MM.1S (cell line): ENCODE measurements around the gene VPS45.

Source experiments
- DNase-seq: peaks from one replicate; pipeline ENCODE4 v3.0.0-alpha.2; 2015
- H2AFZ ChIP-seq: fragments of 300-600 bp; sonication (generic); 2 replicates; pipeline ENCODE4 v1.6.0; 2016; ENCODE audit warnings: antibody characterized with exemption, low read length
- H3F3A ChIP-seq: fragments of 300-600 bp; sonication (generic); 2 replicates; pipeline ENCODE4 v1.6.1; 2016; ENCODE audit warnings: mild to moderate bottlenecking, antibody characterized with exemption, low read length, moderate library complexity, mixed read lengths; ENCODE audit not compliant: insufficient read depth
- H3K27ac ChIP-seq: fragments of 300-600 bp; sonication (generic); 2 replicates; pipeline ENCODE4 v1.5.1; 2016; ENCODE audit warnings: mild to moderate bottlenecking, low read length
- H3K27me3 ChIP-seq: fragments of 300-600 bp; sonication (generic); replicated peaks from 2 replicates; pipeline ENCODE4 v1.6.0; 2016; ENCODE audit warnings: low read length; ENCODE audit not compliant: insufficient read depth
- H3K36me3 ChIP-seq: fragments of 300-600 bp; sonication (generic); replicated peaks from 2 replicates; pipeline ENCODE4 v1.6.1; 2016; ENCODE audit warnings: mild to moderate bottlenecking, low read length, mixed read lengths; ENCODE audit not compliant: insufficient read depth
- H3K4me1 ChIP-seq: fragments of 300-600 bp; sonication (generic); 2 replicates; pipeline ENCODE4 v1.6.1; 2016; ENCODE audit warnings: low read length, mixed read lengths
- H3K4me2 ChIP-seq: fragments of 300-600 bp; sonication (generic); 2 replicates; pipeline ENCODE4 v1.6.0; 2016; ENCODE audit warnings: low read depth, low read length
- H3K4me3 ChIP-seq: fragments of 300-600 bp; sonication (generic); 2 replicates; pipeline ENCODE4 v1.5.1; 2016; ENCODE audit warnings: low read length, mixed read lengths
- H3K79me2 ChIP-seq: fragments of 300-600 bp; sonication (generic); 2 replicates; pipeline ENCODE4 v1.6.1; 2016; ENCODE audit warnings: mixed run types, low read length, mixed read lengths
- H3K9ac ChIP-seq: fragments of 300-600 bp; sonication (generic); 2 replicates; pipeline ENCODE4 v1.6.1; 2016; ENCODE audit warnings: low read length, mixed read lengths
- H3K9me2 ChIP-seq: fragments of 300-600 bp; sonication (generic); replicated peaks from 2 replicates; pipeline ENCODE4 v1.6.1; 2016; ENCODE audit warnings: mild to moderate bottlenecking, low read length, mixed read lengths; ENCODE audit not compliant: insufficient read depth
- H3K9me3 ChIP-seq: fragments of 300-600 bp; sonication (generic); replicated peaks from 2 replicates; pipeline ENCODE4 v1.6.1; 2016; ENCODE audit warnings: mild to moderate bottlenecking, low read length, mixed read lengths; ENCODE audit not compliant: insufficient read depth
- H4K20me1 ChIP-seq: fragments of 300-600 bp; sonication (generic); 2 replicates; pipeline ENCODE4 v1.6.1; 2016; ENCODE audit warnings: mild to moderate bottlenecking, low read length, moderate library complexity, mixed read lengths; ENCODE audit not compliant: insufficient read depth
- EZH2 ChIP-seq: fragments of 300-600 bp; sonication (generic); optimal IDR thresholded peaks from 2 replicates; pipeline ENCODE3; 2017; ENCODE audit warnings: low read depth, mild to moderate bottlenecking, antibody characterized with exemption, low read length, mixed read lengths
- EZH2phosphoT487 ChIP-seq: fragments of 300-600 bp; sonication (generic); IDR thresholded peaks from 2 replicates; pipeline ENCODE4 v1.6.1; 2018; ENCODE audit warnings: antibody characterized with exemption, low read length
- TF ChIP-seq, protein P1 (sequence below): fragments of 300-600 bp; sonication (generic); IDR thresholded peaks from 2 replicates; pipeline ENCODE4 v1.5.1; 2016; ENCODE audit warnings: antibody characterized with exemption, low read length, mixed read lengths

Gene VPS45

DNA sequence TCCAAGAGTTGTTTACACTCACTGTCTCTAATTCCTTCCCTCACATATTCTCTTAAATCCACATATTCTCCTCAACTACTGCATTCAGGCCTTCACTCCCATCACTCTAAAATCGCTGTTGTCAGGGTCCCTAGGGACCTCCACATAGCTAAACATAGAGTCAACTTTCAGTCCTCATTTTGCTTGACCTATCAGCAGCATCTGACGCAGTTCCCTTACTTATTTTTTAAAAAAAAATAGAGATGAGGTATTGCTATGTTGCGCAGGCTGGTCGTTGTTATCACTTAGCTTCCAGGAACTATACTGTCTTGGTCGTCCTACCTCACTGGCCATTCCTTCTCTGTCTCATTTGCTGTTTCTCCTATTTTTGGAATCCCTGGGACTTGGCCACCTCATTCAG lies 70.5 kb downstream of the VPS45 start:
- Histone ChIP-seq H3K9me2 (no peaks in the 10 kb centered on the region), H3K9ac (no peak overlapping the region), H3K4me1 (no peaks in the 10 kb centered on the region), H3K4me2 (no peak overlapping the region), H4K20me1 (no peaks in the 10 kb centered on the region), H3K79me2 (no peaks in the 10 kb centered on the region), H3K27me3 (no peaks in the 10 kb centered on the region), H2AFZ (no peak overlapping the region), H3K9me3 (no peaks in the 10 kb centered on the region), H3F3A (no peaks in the 10 kb centered on the region), H3K27ac (no peak overlapping the region), H3K4me3 (no peak overlapping the region), H3K36me3 (no peaks in the 10 kb centered on the region)
- TF ChIP-seq EZH2 (no peak), EZH2phosphoT487 (no peak)
- TF ChIP-seq, protein P1, sequence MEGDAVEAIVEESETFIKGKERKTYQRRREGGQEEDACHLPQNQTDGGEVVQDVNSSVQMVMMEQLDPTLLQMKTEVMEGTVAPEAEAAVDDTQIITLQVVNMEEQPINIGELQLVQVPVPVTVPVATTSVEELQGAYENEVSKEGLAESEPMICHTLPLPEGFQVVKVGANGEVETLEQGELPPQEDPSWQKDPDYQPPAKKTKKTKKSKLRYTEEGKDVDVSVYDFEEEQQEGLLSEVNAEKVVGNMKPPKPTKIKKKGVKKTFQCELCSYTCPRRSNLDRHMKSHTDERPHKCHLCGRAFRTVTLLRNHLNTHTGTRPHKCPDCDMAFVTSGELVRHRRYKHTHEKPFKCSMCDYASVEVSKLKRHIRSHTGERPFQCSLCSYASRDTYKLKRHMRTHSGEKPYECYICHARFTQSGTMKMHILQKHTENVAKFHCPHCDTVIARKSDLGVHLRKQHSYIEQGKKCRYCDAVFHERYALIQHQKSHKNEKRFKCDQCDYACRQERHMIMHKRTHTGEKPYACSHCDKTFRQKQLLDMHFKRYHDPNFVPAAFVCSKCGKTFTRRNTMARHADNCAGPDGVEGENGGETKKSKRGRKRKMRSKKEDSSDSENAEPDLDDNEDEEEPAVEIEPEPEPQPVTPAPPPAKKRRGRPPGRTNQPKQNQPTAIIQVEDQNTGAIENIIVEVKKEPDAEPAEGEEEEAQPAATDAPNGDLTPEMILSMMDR, result no peak
- DNase-seq, result no peak

DNA sequence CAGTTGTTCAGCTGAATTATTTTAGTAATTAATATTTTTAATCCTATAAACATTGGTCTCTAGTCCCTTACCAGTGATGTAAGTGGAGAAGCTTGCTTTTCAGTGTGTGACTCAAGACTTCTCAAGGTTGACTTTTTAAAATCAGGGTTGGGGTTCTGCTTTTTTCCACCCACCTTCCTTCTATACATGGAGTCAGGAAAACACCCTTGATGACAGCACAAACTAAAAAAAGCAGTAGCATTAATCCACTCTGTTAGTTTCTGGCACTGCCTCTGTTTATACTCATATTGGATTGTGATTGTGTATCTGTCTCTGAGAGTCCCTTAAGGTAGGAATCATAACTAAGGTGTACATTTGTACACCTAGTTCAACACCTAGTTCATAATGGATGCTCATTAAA lies 73.9 kb downstream of the VPS45 start:
- H3F3A ChIP-seq, result no peaks in the 10 kb centered on the region
- H3K79me2 ChIP-seq, result no peaks in the 10 kb centered on the region
- H3K27ac ChIP-seq, result no peak overlapping the region
- H3K4me2 ChIP-seq, result no peak overlapping the region
- H3K27me3 ChIP-seq, result no peaks in the 10 kb centered on the region
- H3K36me3 ChIP-seq, result no peaks in the 10 kb centered on the region
- H3K9ac ChIP-seq, result no peak overlapping the region
- DNase-seq, result no peak
- H3K9me3 ChIP-seq, result no peaks in the 10 kb centered on the region
- no peaks in the 10 kb centered on the region for H3K9me2 ChIP-seq
- no peaks in the 10 kb centered on the region for H3K4me1 ChIP-seq
- H2AFZ ChIP-seq, result no peak overlapping the region
- no peak overlapping the region for H3K4me3 ChIP-seq
- TF ChIP-seq EZH2 (no peak), EZH2phosphoT487 (no peak)
- TF ChIP-seq, protein P1, result no peak
- no peaks in the 10 kb centered on the region for H4K20me1 ChIP-seq

DNA sequence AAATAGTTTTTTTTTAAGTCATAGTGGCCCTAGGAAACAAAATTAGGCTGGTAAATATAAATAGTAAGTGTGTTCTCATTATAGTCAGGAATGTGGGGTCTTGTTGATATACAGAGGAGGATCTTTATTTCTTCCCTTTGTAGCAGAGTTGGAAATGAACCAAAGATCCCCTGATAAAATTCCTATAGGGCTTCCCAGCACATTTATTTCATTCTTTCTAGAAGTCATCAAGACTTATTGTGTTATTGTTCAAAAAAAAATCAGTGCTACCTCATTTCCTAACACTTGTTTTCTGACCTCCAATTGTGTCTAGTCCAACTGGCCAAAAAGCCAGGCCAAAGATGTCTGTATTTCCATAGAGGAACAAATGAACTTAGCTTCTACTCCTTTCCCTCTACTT lies 74.5 kb downstream of the VPS45 start:
- no peaks in the 10 kb centered on the region for H3K27me3 ChIP-seq
- no peak overlapping the region for H3K4me3 ChIP-seq
- TF ChIP-seq, protein P1, result no peak
- no peak for TF ChIP-seq EZH2phosphoT487
- no peak for TF ChIP-seq EZH2
- no peaks in the 10 kb centered on the region for H3F3A ChIP-seq
- H2AFZ ChIP-seq, result no peak overlapping the region
- no peak overlapping the region for H3K9ac ChIP-seq
- no peaks in the 10 kb centered on the region for H3K79me2 ChIP-seq
- no peak for DNase-seq
- H3K27ac ChIP-seq, result no peak overlapping the region
- no peaks in the 10 kb centered on the region for H3K9me3 ChIP-seq
- H4K20me1 ChIP-seq, result no peaks in the 10 kb centered on the region
- H3K36me3 ChIP-seq, result no peaks in the 10 kb centered on the region
- H3K4me1 ChIP-seq, result no peaks in the 10 kb centered on the region
- no peak overlapping the region for H3K4me2 ChIP-seq
- H3K9me2 ChIP-seq, result no peaks in the 10 kb centered on the region
